Renal pelvis (tissue), 4 donors: Measurements from ENCODE around the gene RPL19. TPM values are rescaled to one million over a fixed set of nuclear protein-coding genes. Genes with fewer than 3 reads are reported as not detected.

ENCODE experiments used
- DNase-seq: peaks from one replicate; pipeline ENCODE4 v3.0.0-alpha.2; 2013
- polyA plus RNA-seq, 3 donors: library from polyadenylated mRNA; unstranded; fragments of 120-200 nt; gene quantifications; one replicate each; pipeline ENCODE4 v1.2.1, GENCODE V29; 2013; ENCODE audit not compliant: insufficient read length in 3 of 3

RPL19 gene
- polyA plus RNA-seq, 3 donors = 1,776 to 2,383 (median 2,100) TPM

DNA sequence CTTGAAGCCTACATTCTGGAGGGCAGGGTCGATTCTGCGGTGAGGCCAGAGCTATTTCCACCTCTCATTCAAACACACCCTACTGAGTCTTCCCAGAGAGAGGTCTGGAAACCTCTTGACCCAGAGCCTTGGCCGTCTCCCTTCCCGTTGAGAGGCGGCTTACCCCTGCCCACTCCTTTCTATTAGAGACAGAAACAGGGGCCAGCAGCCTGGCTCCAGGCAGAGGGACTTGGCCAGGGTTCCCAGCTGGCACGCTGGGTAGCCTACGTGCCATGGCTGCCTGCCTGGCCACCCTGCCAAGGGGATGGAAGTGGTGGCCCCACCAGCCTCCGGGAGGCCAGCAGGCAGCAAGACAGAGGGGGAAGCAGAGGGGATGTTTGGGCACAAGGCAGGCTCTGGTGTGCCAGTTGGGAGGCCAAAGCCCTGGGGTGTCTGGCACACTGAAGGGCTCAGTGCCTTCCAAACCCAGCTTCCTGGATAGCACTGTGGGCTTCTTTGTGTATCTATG lies 19.6 kb downstream of the RPL19 start:
- DNase-seq = no peak

DNA sequence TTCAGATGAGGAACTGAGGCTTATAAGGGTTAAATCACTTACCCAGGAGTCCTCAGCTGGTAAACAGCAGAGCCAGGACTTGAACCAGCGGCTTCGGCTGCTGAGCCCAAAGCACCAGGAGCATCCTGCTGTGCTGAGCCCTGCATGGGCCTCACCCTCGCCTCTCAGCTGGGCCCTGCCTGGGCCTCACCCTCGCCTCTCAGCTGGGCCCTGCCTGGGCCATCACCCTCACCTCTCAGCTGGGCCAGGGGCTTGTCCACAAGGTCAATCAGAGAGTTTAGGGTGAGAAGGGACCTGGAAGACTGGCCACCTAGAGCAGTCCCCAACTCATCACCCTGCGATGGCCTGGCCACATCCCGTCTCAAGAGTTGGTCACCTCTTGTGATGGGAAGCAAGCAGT lies 21.5 kb downstream of the RPL19 start:
- DNase-seq = no peak

DNA sequence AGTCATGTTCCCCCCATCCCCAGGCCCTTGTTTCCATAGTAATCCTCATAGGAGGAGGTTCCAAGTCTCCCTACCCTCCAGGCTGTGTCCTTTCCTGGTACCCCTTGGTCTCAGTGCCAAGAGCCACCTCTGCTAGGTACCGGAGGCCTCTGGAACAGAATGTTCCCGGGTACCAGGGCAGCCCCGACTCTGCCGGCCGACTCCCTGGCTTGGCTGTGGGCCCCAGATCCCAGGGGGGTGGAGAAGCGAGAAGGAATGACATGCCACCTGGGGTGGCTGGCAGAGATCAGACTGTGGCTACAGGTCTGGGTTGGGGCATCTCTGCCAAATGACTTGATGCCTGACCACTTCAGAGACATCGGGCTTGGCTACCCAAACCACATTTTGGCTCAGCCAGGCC lies 22.1 kb downstream of the RPL19 start:
- DNase-seq = no peak

DNA sequence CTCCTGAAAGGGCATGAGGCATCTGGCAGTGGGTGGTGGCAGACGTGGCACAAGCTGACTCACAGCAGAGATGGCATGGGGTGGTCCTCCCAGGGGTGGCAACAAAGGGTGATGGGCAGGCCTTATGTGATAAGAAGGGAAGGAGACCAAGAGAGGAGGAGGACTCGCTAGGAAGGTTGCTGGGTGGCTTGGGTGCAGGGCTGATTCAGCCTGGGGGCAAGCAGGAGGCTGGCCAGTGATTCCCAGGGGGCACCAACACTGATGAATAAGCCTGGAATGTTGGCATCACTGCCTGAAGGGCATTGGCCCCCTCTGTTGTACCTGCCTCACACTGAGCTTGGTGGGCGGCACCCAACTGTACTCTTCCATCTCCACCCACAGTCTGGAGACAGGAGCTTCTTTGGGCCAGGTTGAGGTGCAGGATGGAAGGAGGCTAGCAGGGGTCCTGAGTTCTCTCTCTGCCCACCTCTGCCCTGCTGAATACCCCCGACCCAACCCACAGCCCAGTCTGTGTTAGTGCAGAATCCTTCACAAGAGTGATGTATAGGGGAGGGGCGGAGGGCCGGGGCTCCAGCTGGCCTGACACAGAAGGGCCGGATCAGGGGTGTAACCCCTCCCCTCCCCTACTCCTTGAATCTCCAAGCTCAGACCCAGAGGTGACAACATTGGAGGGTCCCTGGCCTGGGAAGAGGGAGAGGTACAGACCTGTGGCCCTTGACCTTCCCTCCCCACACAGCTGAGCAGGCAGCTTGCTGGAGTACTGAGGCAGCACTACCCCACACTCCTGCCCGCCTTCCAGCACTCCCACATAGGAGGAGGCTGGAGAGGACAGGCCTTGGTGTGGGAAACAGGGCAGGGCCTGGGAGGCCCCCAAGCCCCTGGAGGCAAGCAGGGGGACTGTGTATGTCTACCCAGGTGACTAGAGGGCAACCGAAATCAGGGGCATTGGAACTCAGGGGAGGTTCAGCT lies 23.1 kb downstream of the RPL19 start:
- DNase-seq = no peak

DNA sequence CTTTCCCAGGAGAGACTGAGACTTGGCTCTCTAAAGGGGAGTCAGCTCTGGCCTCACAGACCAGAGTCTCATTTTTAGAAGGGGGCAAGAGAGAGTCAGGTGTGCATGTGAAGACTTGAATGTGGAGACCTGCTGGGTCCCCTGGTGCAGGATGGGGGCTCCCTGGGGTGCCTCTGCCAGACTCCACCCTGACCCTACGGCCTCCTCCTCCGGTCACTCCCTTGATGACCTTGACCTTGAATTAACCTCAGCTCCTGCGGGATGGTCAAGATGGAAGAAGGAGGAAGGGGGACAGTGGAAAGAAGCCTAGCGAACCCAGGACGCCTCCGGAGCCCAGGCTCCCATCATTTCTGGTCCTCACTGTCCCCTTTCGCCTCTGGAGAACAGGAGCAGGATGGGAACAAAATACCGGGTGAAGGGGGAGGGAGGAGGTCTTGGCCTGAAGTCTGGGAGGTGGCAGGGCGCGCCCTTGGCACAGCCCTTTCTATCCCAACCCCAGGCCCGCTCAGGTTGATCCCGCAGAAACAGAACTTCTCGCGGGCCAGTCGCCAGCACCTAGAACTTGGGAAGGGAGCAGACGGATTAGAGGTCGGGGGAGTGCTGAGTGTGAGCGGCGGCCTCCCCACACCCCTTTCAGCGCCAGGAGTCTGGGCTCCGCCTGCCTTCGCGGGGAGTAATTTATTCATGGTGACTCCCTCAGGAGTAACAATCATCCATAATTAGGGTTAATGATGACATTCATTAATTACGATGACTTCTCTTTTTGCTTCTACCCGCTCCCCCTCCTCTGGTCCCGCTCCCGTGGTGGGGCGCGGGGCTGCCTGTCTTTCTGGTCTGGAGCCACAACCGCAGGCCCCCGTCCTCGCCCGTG lies 24.1 kb downstream of the RPL19 start:
- DNase-seq = no peak

DNA sequence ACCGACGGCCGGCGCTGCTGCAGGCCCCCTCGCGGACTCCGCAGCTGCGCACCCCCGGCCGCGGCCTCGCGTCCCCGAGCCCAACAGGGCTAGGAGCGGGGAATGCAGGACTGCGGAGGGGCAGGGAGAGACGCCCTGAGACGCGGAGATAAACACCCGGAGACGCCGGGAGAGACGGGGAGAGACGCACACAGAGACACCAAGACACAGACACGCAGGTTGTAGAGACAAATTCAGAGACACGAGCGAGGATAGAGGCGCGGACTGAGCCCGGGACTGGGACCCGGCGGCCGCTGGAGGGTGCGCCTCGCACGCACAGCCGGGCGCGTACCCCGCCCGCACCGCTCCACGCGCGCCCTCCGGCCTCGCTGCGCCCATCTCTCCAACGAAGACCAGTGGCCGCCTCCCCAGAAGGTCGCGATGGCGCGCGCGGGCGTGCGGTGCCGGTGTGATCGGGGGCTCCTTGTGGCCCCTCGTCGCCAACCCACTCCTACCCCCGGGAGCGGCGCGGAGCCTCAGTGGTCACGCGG lies 24.8 kb downstream of the RPL19 start:
- DNase-seq = no peak

DNA sequence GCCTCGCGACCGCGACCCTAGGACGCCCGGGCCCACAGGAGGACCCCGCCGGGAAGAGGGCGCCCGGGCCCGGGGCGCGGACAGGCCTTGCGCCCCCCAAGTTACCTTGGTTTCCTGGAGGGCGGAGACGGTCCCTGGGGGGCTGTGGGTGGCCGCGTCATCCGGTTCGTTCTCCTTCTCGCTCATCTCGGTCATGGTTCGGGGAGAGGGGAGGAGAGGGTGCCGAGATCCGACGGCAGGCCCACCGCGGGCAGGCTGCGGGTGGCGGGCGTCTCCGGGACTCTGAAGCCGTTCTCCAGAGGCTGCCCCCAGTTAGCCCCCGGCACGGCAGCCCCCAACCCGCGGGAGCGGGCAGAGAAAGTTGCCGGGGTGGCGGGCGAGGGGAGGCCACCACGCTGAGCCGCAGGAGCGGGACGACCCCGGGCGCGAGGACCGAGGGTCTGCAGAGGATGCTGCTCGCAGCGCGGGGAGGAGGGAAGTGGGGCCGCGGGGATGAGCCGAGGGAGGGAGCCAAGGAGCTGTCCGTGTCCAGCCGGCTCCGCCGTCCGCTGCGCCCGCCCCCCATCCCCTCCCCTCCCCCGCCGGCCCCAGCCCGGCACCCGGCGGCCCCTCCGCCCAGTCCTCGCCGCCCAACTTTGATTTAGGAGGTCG lies 25.4 kb downstream of the RPL19 start, which contains the start of gene STAC2:
Gene STAC2, minus strand, starts transcription at position 638 of the 651 bp plus-strand sequence. Its CDS starts 443 bp downstream, at position 195.
- DNase-seq = no peak

DNA sequence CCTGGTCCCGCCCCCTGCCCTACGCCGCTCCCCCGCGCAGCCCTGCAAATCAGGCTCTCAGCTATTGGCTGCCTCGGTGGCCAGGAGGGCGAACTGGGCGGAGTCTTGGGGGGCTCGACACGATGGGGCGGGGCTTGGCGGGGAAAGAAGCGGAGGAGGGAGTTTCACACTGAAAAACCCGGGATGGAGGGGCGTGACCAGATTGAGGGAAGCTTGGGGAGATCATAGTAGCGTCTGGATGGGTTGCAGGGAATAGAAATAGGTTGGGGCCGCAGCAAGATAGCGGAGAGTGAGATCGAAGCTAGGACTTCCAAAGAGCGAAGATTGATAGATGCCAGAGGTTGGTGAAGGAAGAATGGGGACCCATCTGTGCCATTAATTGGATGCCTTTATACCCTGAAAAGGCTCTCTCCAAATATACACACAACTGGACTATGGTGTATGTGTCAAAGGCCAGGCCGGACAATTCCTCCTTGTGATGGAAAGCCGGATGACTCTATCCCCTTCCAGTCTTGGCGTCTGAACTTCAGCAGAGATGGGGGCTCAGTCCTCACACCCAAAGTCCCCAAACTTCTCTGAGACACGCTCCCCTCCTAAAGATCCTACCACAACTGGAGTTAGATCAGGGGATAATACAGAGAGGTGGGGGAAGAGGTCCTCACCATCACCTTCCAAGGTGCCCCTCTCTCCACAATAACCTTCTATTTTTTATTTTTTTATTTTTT lies 26.0 kb downstream of the RPL19 start:
- peak; percentile 92 for DNase-seq

DNA sequence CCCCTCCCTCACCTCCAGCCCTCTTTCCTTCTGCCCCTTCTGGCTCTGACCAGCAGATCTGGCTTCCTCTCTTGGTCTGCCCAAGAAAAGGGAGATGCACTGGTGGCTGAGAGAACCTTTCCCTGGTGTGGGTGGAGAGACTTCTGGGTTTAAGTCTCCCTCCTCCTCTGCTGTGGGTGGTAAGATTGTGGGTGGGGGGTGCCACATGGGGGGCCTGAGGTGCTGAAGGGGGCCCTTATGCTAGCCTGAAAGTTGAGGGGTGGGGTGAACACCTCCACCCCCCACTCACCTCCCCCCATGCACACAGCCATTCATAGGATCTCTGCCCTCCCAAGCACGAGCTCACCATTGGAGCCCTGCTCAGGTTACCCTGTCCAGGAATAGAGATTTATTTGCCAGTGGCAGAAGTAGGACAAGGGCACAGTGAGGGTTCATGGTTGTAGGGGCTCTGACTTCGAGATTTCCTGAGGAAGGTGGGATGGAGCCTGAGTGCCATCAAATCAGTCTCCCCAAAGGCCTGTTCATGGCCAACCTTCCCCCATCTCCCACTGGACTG lies 27.4 kb downstream of the RPL19 start:
- no peak for DNase-seq

DNA sequence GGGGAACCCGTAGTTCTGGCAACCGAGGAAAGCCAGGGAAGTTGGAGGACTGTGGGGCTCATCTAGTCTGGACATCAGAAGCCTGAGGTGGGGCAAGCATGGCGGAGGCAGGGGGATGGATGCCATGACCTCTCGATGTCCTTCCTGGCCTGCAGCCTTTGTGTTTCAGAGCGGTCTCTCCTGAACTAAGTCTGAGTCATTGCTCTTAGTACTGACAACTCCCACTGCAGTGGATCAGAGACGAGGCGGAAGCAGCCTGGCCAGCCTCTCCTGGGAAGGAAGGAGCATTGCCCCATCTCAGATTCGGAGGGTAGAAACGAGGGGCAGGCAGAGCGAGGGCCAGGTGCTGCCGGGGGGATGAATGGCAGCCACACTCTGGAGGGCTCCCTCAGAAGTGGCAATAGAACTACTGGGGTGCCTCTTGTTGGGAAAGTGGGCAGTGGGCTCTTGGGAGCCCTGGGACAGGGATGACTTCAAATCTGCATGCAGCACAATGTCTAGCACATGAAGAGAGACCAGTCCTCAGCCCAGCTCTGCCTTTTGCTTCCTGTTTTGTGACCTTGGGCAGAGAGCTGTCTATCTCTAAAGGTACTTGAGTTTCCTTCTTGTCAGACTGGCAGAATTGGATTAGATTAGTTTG lies 29.3 kb downstream of the RPL19 start:
- no peak for DNase-seq

DNA sequence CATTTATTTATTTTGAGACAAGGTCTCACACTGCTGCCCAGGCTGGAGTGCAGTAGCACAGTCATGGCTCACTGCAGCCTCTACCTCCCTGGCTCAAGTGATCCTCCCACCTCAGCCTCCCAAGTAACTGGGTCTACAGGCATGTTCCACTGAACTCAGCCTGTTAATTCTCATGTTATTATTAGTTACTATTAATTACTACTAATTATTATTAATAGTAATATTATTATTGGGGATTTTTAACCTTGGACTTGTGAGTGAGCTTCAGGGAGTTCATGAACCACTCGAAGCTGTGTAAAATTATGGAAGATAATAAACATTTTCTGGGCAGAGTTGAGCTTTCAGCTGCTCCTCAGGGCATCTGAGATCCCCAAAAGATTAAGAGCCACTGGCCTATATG lies 30.3 kb downstream of the RPL19 start:
- no peak for DNase-seq

DNA sequence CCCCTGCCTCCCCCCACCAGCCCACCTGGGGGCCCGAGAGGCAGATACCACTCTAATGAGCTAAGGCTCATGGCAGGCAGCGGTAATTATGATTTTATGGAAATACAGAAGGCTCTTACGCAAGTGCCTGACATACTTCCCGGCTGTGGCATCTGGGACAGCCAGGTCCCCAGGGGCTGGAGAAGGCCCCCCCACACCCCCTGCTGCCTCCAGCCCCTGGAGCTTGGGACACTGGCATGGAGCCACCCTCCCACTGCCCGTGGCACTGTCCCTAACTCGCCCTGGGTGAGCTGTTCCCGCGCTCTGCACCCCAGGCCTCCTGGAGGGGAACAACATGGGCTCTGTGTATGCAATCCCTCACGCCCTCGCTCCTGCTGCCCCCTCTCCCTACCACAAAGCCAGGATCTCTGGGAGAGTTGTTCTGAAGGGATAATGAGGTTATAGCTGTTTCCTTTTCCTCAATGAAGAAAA lies 31.0 kb downstream of the RPL19 start:
- no peak for DNase-seq

DNA sequence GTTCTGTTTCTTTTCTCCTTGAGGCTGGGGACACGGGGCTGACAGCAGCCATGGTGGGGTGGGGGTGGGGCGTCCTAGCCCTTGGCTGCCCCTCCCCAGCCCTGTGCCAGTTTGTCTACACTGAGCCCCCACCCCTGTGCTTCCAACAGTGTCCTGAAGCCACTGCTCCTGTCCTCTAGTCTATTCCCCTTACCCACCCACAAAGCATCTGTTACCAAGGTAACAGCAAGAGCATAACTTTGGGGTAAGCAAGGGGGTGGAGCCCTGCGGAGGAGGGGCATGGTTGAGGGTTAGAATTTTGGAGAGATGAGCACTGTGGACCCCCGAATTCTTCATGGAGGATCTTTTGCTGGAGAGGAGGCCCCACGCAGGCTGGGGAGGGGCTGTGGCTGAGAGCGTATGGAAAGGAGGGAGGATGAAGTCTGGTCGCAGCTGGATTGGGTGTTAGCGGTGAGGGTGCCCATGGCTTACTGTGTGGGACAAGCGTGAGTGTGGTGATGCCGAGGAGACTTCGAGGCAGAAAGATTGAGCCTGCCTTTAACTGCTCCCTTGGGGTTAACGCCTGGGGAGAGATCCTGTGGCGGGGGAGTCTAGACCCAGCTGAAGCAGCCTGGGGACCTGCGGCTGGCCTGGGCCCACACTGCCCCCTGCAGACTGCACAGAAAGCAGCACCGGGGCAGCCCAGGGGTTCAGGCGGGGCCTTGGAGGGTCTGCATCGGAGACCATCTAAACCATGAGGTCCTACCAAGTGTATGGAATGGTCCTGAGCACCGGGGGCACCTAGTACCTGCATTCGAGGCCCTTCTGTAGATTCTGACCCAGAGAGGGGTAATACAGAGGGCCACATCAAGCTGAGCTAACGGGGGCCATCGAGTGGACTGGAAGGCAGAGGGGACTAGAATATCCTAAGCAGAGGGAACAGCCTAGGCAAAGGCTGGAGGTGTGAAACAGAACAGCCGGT lies 31.8 kb downstream of the RPL19 start:
- no peak for DNase-seq

DNA sequence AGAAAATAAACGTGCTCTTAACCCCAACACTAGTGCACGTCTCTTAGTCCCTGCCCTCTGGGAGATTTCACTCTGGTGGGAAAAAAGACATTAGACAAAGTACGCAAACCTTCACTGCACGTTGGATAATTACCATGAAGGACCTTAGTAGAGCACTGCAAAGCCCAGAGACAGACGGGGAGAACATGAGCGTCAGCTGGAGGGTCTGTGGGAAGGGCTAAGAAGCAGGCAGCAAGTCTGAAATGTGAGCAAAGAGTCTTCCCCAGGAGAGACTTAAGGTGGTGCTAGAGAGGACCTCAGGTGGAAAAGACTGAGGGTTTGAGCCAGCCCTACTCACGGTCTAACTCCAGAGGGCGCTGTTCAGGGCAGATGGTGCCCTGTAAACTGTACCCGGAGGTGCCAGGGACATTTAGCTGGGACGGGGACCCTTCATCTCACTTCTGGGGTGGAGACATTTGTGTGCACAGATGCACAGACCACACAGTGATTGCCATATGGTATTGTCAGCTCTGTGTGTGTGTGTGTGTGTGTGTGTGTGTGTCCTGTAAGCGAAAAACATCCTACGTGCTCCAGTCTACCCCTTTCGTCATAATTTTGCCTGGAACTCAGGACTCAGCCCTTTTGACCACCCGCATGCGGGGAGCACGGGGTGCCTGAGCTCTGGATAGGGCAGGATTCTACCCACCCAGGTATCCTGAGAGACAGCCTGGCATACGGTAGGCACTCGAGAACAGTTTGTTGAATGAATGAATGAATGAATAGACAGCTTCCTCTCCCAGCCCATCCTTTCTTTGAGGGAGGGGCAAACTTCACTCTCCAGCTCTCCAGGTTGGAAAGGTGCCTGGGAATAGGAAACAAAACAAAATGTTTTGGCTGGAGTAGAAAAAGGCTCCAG lies 35.7 kb downstream of the RPL19 start:
- DNase-seq = peak; percentile 58

DNA sequence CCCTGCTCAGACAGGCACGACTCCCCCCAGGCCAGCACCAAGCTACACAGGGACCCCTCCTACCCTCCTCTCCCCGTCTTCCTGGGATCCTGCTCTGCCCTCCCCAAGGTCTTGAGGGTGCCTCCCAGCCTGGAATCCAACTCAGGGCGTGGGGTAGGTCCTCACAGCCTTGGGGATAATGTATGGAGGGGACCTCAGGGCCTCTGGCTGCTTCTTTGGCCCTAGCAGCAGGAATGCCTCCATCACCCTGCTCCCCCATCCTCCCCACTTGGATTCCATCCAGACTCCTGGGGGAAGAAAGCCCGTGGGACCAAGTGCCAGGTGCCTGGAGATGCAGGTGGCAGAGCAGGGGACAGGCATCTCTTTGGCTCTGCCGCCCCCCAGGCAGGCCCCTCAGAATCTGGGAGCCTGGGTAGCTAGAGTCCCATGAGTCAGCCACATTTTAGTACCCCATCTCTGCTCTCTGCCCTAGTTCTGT lies 36.4 kb downstream of the RPL19 start:
- no peak for DNase-seq

DNA sequence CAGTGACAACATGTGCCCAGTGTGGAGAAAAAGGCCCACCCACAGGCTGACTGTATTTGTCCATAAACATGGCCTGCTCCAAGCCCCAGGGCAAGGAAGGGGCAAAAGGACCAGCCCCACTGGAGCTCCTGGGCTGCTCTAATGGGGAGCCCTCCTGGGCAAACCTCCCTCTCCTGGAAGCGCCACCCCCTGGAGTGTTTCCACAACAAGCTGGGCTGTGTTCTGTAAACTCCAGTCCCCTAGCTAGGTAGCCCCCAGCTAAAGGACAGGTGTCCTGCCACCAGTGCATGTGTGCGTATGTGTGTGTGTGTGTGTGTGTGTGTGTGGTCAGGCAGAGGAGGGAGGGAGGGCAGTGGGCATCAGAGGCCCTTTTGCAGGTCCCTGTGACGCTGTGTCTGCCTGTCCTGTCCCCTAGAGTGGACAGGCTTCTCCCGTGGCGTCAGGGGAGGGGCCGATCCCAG lies 36.9 kb downstream of the RPL19 start:
- DNase-seq = no peak

DNA sequence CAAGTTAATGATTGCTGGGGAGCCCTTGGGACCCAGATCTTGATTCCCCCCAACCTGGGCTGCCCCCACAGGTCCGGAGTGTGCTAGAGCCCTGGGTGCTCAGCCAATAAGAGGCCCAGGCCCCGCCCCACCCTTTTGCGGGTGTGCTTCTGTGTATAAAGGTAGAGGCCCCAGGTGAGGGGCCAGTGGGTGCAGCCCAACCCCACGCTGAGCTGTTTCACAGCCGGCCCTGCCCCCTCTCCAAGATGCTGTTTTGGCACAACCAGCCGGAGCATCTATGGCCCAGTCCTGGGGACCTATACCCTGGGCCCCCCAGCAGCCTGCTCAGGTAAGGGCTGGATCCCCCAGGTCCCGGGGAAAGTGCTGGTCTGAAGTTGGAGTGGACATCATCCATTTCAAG lies 37.5 kb downstream of the RPL19 start:
- DNase-seq = no peak
